GM23338 (cell line): ENCODE results near the gene PTP4A2.

Experiments
- CTCF ChIP-seq, 2 experiments: fragments of 200-600 bp in 1 of 2; sonication (generic) in 1 of 2; conservative IDR thresholded peaks; 2 replicates each; pipeline versions ENCODE4 v1.5.1 to v1.6.1; 2016 to 2017; ENCODE audit warnings: antibody characterized with exemption in 2 of 2, low read depth in 2 of 2, mild to moderate bottlenecking in 2 of 2, moderate library complexity in 1 of 2
- EZH2 ChIP-seq: fragments of 200-600 bp; sonication (generic); IDR thresholded peaks from one replicate; pipeline ENCODE4 v1.8.0; 2017; ENCODE audit warnings: antibody characterized with exemption, mild to moderate bottlenecking, low read depth; ENCODE audit not compliant: unreplicated experiment
- JUNB ChIP-seq: IDR thresholded peaks from one replicate; pipeline ENCODE4 v1.6.1; 2016; ENCODE audit warnings: antibody characterized with exemption; ENCODE audit not compliant: unreplicated experiment
- POLR2AphosphoS5 ChIP-seq: IDR thresholded peaks from 2 replicates; pipeline ENCODE4 v1.6.1; 2016; ENCODE audit warnings: antibody characterized with exemption, low read depth
- ZNF114 ChIP-seq: fragments of 250-450 bp; sonication (Bioruptor Pico); IDR thresholded peaks from 2 replicates; pipeline ENCODE4 v1.5.0; 2020; ENCODE audit warnings: mild to moderate bottlenecking, moderate library complexity

DNA sequence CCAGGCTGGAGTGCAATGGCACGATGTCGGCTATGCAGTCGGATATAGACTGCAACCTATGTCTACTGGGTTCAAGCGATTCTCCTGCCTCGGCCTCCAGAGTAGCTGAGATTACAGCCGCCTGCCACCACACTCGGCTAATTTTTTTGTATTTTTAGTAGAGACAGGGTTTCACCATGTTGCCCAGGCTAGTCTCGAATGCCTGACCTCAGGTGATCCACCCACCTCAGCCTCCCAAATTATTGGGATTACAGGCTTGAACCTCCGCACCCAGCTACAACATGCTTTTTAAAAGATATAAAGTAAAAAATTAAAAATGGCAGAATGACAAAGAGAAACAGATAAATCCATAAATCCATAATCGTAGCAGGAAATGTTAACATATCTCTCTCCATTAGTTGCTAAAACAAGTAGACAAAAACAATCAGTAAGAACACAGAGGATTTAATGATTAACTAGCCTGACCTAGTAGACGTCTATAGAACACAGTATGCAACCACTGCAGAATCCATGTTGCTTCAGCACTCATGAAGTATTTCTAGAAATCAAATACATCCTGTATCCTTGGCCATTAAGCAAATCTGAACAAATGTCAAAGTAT, 62.4 kb downstream of the PTP4A2 start:
- TF ChIP-seq POLR2AphosphoS5 (no peak), CTCF (conservative IDR thresholded peaks at IDR 0.05; ENCODE audit: low read depth in 2 of 2) (no peak), ZNF114 (no peak), EZH2 (no peak), JUNB (no peak)
